Measurements from ENCODE around the gene NDUFAF7. TPM values are rescaled to one million over a fixed set of nuclear protein-coding genes. Genes with fewer than 3 reads are reported as not detected.
A peak's percentile ranks its signal among the peaks of the same experiment; 100 is the strongest.

The NDUFAF7 gene
- total RNA-seq, 4 donors from 2014 or later = 16.8 to 39.6 (median 22.0) TPM

DNA sequence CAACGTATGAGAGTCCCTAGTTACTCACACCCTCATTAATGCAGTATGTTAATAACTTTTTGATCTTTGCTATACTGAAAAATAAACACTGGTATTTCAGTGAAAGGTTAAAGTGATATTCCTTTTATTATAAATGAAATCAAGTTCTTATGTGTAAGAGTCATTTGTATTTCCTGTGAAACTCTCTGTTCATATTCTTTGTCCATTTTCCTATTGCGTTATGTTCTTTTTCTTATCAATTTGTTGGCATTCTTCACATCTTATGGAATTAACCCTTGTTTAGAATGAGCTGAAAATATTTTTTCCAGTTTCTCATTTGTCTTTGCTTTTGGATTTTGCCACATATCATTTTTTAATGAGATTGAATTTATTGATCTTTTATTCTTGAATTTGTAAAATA is 44.8 kb downstream of the NDUFAF7 start:
- H3K4me3 ChIP-seq = no peak overlapping the region
- no peaks in the 10 kb centered on the region for H3K9me3 ChIP-seq
- TF ChIP-seq, protein P1, sequence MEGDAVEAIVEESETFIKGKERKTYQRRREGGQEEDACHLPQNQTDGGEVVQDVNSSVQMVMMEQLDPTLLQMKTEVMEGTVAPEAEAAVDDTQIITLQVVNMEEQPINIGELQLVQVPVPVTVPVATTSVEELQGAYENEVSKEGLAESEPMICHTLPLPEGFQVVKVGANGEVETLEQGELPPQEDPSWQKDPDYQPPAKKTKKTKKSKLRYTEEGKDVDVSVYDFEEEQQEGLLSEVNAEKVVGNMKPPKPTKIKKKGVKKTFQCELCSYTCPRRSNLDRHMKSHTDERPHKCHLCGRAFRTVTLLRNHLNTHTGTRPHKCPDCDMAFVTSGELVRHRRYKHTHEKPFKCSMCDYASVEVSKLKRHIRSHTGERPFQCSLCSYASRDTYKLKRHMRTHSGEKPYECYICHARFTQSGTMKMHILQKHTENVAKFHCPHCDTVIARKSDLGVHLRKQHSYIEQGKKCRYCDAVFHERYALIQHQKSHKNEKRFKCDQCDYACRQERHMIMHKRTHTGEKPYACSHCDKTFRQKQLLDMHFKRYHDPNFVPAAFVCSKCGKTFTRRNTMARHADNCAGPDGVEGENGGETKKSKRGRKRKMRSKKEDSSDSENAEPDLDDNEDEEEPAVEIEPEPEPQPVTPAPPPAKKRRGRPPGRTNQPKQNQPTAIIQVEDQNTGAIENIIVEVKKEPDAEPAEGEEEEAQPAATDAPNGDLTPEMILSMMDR (IDR thresholded peaks at IDR 0.05) = no peak
- no peak for TF ChIP-seq POLR2A (IDR thresholded peaks at IDR 0.05)
- H3K36me3 ChIP-seq = peaks cover 0 to 59% (median 0%) of the 10 kb centered on the region in 3 donors
- no peak overlapping the region for H3K27ac ChIP-seq
- DNase-seq = no peak
- H3K27me3 ChIP-seq = no peaks in the 10 kb centered on the region
- H3K4me1 ChIP-seq = no peaks in the 10 kb centered on the region

DNA sequence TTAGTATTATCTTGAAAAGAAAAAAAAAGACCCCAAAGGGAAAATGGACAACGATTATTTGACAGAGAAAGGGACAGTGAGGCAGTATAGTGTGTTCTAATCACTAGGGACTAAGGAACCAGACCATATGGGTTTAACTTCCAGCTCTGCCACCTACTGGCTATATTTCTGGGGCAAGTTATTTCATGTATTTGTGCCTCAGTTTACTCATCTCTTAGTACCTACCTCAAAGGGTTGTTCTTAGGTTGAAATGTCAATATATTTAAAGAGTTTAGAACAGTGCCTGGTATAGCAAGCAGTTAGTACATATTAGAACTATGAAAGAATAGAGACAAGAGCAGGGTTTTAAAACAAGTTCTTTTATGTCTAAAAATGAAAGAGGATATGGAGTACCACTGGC is 50.5 kb downstream of the NDUFAF7 start:
- Histone ChIP-seq H3K36me3 (peaks cover 0 to 44% (median 0%) of the 10 kb centered on the region in 3 donors), H3K9me3 (no peaks in the 10 kb centered on the region), H3K4me3 (no peak overlapping the region), H3K4me1 (no peaks in the 10 kb centered on the region), H3K27me3 (no peaks in the 10 kb centered on the region), H3K27ac (no peak overlapping the region)
- no peak for DNase-seq
- TF ChIP-seq, protein P1 (IDR thresholded peaks at IDR 0.05) = no peak
- no peak for TF ChIP-seq POLR2A (IDR thresholded peaks at IDR 0.05)

DNA sequence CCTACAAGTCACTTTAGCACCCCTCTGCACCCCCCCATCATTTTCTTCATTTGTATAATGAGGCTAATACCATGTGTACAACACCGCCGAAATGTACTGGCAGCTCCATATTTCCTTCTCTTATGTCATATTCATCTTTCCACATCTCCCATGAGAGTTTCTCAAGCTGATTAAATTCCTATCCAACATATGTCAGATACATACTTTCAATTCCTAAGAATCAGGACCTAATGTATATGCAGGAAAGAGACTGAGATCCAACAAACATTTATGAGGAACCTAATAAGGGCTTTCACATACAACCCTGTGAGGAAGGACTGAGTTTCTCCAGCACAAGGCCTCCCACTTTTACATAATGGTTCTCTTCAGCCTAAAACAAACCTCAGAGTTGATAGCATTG is 51.3 kb downstream of the NDUFAF7 start:
- peaks cover 0 to 40% (median 0%) of the 10 kb centered on the region in 3 donors for H3K36me3 ChIP-seq
- no peak overlapping the region for H3K27ac ChIP-seq
- H3K4me1 ChIP-seq = no peaks in the 10 kb centered on the region
- no peak for DNase-seq
- TF ChIP-seq POLR2A (IDR thresholded peaks at IDR 0.05) = no peak
- TF ChIP-seq, protein P1 (IDR thresholded peaks at IDR 0.05) = no peak
- H3K4me3 ChIP-seq = no peak overlapping the region
- H3K27me3 ChIP-seq = no peaks in the 10 kb centered on the region
- no peaks in the 10 kb centered on the region for H3K9me3 ChIP-seq

DNA sequence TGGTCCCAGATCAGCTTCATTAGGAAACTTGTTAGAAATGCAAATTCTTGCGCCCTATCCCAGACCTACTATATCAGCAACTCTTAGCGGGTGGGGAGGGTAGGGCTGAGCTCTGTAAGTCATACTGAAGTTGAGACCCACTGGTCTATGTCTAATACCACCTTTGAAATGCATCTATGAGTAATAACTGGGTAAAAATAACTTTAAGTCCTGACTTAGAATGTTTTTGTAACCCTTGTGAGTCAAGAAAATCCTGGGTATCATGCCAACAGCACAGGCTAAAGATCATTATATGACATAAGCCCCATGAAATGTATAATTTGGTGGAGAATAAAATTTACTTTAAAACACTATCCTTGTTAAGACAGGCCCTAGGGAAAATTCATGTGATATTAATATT is 51.7 kb downstream of the NDUFAF7 start:
- DNase-seq = no peak
- Histone ChIP-seq H3K27ac (no peak overlapping the region), H3K4me1 (no peaks in the 10 kb centered on the region), H3K9me3 (no peaks in the 10 kb centered on the region), H3K36me3 (peaks cover 0 to 36% (median 0%) of the 10 kb centered on the region in 3 donors), H3K4me3 (no peak overlapping the region), H3K27me3 (no peaks in the 10 kb centered on the region)
- TF ChIP-seq, protein P1 (IDR thresholded peaks at IDR 0.05) = no peak
- TF ChIP-seq POLR2A (IDR thresholded peaks at IDR 0.05) = no peak

DNA sequence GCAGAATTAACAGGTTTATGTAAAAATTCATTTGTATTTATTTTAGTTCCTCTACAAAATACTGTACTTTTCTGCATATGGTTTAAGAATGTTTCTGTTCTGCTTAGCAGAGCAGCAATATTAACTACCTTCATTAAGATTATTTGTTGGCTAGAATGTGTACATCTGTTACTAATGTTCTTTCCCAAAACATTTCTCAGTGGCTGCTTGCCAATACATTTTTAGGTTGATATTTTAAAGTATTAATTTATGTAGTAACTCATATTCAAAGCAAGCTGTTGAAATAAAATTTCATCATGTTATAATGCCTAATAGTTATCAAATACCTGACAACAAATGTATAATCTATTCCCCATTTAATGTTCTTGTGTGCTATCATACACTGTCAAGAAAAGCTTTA is 52.9 kb downstream of the NDUFAF7 start:
- Histone ChIP-seq H3K36me3 (peaks cover 0 to 31% (median 0%) of the 10 kb centered on the region in 3 donors), H3K4me1 (no peaks in the 10 kb centered on the region), H3K27ac (no peak overlapping the region), H3K4me3 (no peak overlapping the region), H3K9me3 (no peaks in the 10 kb centered on the region), H3K27me3 (no peaks in the 10 kb centered on the region)
- TF ChIP-seq, protein P1 (IDR thresholded peaks at IDR 0.05) = no peak
- TF ChIP-seq POLR2A (IDR thresholded peaks at IDR 0.05) = no peak
- DNase-seq = no peak

DNA sequence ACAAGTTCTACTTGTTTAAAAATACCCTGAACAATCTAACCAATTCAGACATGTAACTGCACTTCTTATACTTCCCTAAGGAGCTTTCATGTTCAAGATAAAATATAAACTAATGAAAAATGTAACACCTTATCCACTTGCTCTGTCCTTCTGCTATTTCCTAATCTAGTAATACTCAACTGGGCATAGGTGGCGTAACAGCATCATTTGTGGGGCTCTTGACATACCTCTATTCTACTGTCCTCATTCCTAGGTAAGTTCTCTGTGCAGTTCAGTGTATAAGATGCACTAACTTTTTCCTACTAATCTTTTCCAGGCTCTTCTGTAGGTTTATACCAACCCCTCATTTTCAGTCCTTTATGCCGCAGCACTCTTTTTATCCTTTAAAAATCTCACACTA is 56.5 kb downstream of the NDUFAF7 start:
- H3K27me3 ChIP-seq = no peaks in the 10 kb centered on the region
- no peak overlapping the region for H3K27ac ChIP-seq
- TF ChIP-seq, protein P1 (IDR thresholded peaks at IDR 0.05) = peak in 3 of 6 experiments; percentile 27 to 47 (median 29)
- TF ChIP-seq POLR2A (IDR thresholded peaks at IDR 0.05) = no peak
- H3K4me3 ChIP-seq = no peak overlapping the region
- no peaks in the 10 kb centered on the region for H3K4me1 ChIP-seq
- H3K9me3 ChIP-seq = no peaks in the 10 kb centered on the region
- peaks cover 0 to 14% (median 0%) of the 10 kb centered on the region in 3 donors for H3K36me3 ChIP-seq
- no peak for DNase-seq

Measured in Peyer's patch (tissue), 4 donors.